Measurements from ENCODE around the gene BAK1.
A peak's percentile ranks its signal among the peaks of the same experiment; 100 is the strongest.
"Not testable (repeated sequence)": the region's sequence is repeated elsewhere in the genome, so short reads cannot be mapped to it uniquely, and the experiment has no call there.

The BAK1 gene

GRCh38 chr6:33585403-33586107, 5.5 kb upstream of the BAK1 start:
- no peak for DNase-seq

- no peak for DNase-seq
Observed at GRCh38 chr6:33584700-33585402, 4.8 kb upstream of the BAK1 start.

- no peak for DNase-seq
Observed at GRCh38 chr6:33583591-33584155, 3.6 kb upstream of the BAK1 start.

GRCh38 chr6:33581186-33581585, 1.1 kb upstream of the BAK1 start:
- no peak for DNase-seq

- no peak for DNase-seq
Observed at GRCh38 chr6:33578588-33579011, 1.5 kb downstream of the BAK1 start.

GRCh38 chr6:33578164-33578563, 1.9 kb downstream of the BAK1 start:
- DNase-seq = no peak

DNA sequence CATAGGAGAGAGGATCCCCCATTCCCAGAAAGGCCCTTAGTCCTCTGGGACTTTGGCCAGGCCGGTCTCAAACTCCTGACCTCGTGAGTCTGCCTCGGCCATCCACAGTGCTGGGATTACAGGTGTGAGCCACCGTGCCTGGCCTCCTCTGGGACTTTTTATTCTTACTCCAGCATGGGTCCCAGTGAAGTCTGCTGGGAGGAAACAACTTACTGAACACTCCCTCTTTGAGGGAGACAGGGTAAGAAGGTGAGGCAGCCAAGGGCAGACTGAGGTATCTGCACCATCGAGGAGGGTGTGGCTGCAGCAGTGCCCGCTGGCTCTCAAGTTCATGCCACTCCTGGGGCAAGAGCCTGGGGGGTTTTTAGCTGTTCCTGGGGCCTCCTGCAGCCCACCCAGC, 2.4 kb downstream of the BAK1 start:
- DNase-seq = no peak

DNA sequence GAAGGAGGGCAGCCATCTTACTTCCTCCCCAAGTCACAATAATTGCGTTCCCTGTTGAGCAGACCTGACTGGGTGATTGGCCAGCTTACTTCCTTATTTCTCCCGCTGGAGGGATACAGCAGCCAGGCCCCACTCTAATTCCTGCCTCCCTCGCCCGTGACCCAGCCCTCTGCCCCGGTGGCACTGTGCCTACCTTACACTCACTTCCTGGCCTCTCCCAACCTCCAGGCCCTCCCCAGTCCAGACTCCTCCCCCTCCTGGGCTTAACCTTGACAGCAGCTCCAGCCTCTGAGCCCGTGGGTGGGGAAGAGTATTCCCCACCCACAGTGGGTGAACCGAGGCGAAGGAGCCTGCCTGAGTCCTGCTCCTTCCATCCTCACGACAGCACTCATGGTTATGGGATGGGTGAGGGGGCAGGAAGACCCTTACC, 3.0 kb downstream of the BAK1 start:
- DNase-seq = no peak

- no peak for DNase-seq
Observed at GRCh38 chr6:33576668-33577067, 3.4 kb downstream of the BAK1 start.

GRCh38 chr6:33575211-33575610, 4.9 kb downstream of the BAK1 start:
- no peak for DNase-seq

- no peak for DNase-seq
Observed at GRCh38 chr6:33571637-33572316, 8.3 kb downstream of the BAK1 start.

- peak; percentile 46 for DNase-seq
Observed at GRCh38 chr6:33570806-33571636, 9.1 kb downstream of the BAK1 start.

GRCh38 chr6:33568826-33569570, 11.1 kb downstream of the BAK1 start:
- DNase-seq = no peak

- DNase-seq = no peak
Observed at GRCh38 chr6:33567836-33568235, 12.2 kb downstream of the BAK1 start.

DNA sequence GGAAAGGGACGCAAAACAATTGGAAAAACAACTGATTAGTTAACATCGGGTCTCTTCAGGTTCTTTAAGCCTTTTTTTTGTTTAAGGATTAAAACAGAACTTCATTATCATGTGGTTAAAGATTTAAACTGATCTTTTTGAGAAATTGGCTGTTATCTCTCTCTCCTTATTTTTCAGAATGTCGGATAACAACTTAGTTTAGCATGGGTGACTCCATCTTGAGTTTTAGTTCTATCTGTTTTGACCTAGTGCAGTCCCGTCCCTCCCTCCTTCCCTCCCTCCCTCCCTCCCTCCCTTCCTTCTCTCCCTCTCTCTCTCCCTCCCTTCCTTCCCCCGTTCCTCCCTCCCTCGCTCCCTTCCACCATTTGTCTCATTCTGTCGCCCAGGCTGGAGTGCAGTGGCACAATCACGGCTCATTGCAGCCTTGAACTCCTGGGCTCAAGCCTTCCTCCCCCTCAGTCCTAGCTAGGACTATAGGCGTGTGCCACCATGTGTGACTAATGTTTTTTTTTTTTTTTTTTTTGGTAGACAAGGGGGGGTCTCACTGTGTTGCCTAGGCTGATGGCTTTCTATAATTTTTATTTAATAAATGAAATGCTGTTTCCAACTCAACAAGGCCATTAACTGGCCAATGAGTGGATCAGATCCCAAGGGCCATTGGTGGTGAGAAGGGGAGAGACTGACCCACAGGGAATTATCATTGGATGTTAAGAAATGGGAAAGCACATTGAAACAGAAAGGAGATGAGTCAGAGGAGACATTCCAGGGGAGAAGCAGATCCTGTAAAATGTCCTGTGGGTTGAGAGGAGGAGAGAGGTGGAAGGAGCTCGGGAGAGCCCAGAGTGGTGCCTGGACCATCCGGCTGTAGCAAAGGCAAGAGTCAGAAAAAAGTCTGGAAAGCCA, 13.6 kb downstream of the BAK1 start:
- DNase-seq = no peak

DNA sequence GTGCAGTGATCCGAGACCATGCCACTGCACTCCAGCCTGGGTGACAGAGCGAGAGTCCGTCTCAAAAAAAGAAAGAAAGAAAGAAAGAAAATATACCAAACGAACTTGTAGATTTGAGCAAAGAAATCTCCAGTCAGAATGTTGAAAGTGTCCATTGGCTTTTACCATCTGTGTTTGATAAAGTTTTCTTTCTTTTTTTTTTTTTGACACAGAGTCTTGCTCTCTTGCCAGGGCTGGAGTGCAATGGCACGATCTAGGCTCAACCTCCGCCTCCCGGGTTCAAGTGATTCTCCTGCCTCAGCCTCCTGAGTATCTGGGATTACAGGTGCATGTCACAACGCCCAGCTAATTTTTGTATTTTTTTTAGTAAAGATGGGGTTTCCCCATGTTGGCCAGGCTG, 21.3 kb downstream of the BAK1 start:
- DNase-seq = no peak

DNA sequence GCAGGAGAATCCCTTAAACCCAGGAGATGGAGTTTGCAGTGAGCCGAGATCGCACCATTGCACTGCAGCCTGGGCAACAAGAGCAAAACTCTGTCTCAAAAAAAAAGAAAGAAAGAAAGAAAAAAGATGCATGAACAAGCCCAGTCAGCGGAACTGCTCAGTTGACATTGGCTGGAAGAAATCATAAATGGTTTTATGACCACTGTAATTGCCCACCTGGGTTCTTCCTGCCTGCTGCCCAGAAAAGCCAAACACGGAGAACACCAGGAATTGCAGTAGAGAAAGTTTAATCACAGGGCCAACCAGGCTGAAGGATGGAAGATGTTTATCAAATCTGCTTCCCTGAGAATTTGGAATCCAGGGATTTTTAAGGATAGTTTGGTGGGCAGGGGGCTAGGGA, 22.7 kb downstream of the BAK1 start:
- DNase-seq = no peak

GRCh38 chr6:33552883-33553282, 27.2 kb downstream of the BAK1 start:
- DNase-seq = not testable (repeated sequence)

- no peak for DNase-seq
Observed at GRCh38 chr6:33552252-33552651, 27.8 kb downstream of the BAK1 start.

GRCh38 chr6:33551538-33551937, 28.5 kb downstream of the BAK1 start:
- no peak for DNase-seq

DNA sequence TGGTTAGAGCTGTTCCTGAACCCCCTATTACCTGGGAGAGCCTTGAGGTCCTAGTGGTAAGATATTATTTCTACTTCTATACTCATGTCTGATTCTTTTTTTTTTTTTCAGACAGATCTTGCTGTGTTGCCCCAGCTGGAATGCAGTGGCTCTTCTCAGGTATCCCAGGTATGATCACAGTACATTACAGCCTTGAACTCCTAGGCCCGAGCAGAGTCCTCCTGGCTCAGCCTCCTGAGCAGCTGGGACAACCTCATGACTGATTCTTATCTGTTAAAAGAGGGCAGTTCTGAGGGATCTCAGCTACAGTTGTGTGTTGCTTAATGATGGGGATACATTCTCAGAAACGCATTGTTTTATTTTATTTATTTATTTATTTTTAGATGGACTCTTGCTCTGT, 30.2 kb downstream of the BAK1 start:
- no peak for DNase-seq

All from GOT3 (cell line).